IMR-90 (cell line): ENCODE measurements around the gene ZFP36. TPM values are rescaled to one million over a fixed set of nuclear protein-coding genes. Genes with fewer than 3 reads are reported as not detected.
A peak's percentile ranks its signal among the peaks of the same experiment; 100 is the strongest.

Source experiments
- ATAC-seq: fragments of 200-7000 bp; cut with Tn5 transposase; 2 replicates; pipeline ENCODE4 v1.9.1; 2020; ENCODE audit warnings: low read depth, mild to moderate bottlenecking, moderate library complexity
- BruUV-seq: library from RNA; stranded (reverse); fragments of 400-500 nt; replicated peaks from 2 replicates; lab custom pipeline; 2021; lab: Mats Ljungman, UMichigan
- CTCF ChIA-PET: fragments of 300-600 bp; formaldehyde crosslinking; extraction: SDS; loops from one replicate; lab custom pipeline; 2021; ENCODE audit warnings: antibody characterized with exemption; lab: Yijun Ruan, JAX
- POLR2A ChIA-PET: fragments of 300-600 bp; sonication (Branson Sonifier 250); formaldehyde crosslinking; loops from one replicate; lab custom pipeline; 2022; ENCODE audit warnings: antibody characterized with exemption; ENCODE audit not compliant: unreplicated experiment; lab: Charles Lee
- DNase-seq: peaks from one replicate; pipeline ENCODE4 v3.0.0; 2013
- H2AFZ ChIP-seq: replicated peaks from 2 replicates; pipeline ENCODE3; 2013; ENCODE audit warnings: low read length, mild to moderate bottlenecking; ENCODE audit not compliant: poor library complexity
- H2AK5ac ChIP-seq: 2 replicates; pipeline ENCODE4 v1.6.1; 2013; ENCODE audit warnings: low read depth, low read length, inconsistent platforms
- H2AK9ac ChIP-seq: replicated peaks from 2 replicates; pipeline ENCODE3; 2013; ENCODE audit warnings: mild to moderate bottlenecking, low read depth, low read length, moderate library complexity; ENCODE audit not compliant: poor library complexity
- H2BK120ac ChIP-seq: 2 replicates; pipeline ENCODE4 v1.6.1; 2013; ENCODE audit warnings: low read depth, low read length, inconsistent platforms
- H2BK15ac ChIP-seq: 3 replicates; pipeline ENCODE4 v1.6.1; 2013; ENCODE audit warnings: low read depth, low read length, inconsistent platforms
- H2BK20ac ChIP-seq: 2 replicates; pipeline ENCODE4 v1.6.1; 2013; ENCODE audit warnings: low read depth, mild to moderate bottlenecking, inconsistent platforms, low read length, moderate library complexity
- H2BK5ac ChIP-seq: 2 replicates; pipeline ENCODE4 v1.6.1; 2013; ENCODE audit warnings: mild to moderate bottlenecking, low read depth, low read length, inconsistent platforms; ENCODE audit not compliant: poor library complexity, severe bottlenecking
- H3K14ac ChIP-seq: replicated peaks from 2 replicates; pipeline ENCODE4 v1.6.1; 2013; ENCODE audit warnings: low read depth, low read length, inconsistent platforms
- H3K18ac ChIP-seq: 2 replicates; pipeline ENCODE4 v1.6.1; 2013; ENCODE audit warnings: low read depth, low read length, control low read depth
- H3K23ac ChIP-seq: 2 replicates; pipeline ENCODE4 v1.6.1; 2013; ENCODE audit warnings: low read depth, low read length, inconsistent platforms
- H3K27ac ChIP-seq: 2 replicates; pipeline ENCODE4 v1.5.1; 2013; ENCODE audit warnings: mild to moderate bottlenecking, control low read depth, low read length; ENCODE audit not compliant: insufficient read depth
- H3K27me3 ChIP-seq: 2 replicates; pipeline ENCODE4 v1.6.1; 2013; ENCODE audit warnings: low read length; ENCODE audit not compliant: control insufficient read depth, insufficient read depth
- H3K36me3 ChIP-seq: 2 replicates; pipeline ENCODE4 v1.6.1; 2013; ENCODE audit warnings: low read length, mixed read lengths; ENCODE audit not compliant: control insufficient read depth, insufficient read depth
- H3K4ac ChIP-seq: 2 replicates; pipeline ENCODE4 v1.6.1; 2013; ENCODE audit warnings: low read depth, low read length, inconsistent platforms
- H3K4me1 ChIP-seq: 2 replicates; pipeline ENCODE4 v1.6.1; 2013; ENCODE audit warnings: low read length, mixed read lengths; ENCODE audit not compliant: control insufficient read depth, insufficient read depth
- H3K4me2 ChIP-seq: 2 replicates; pipeline ENCODE4 v1.6.1; 2013; ENCODE audit warnings: low read depth, mild to moderate bottlenecking, control low read depth, low read length, moderate library complexity
- H3K4me3 ChIP-seq: 2 replicates; pipeline ENCODE4 v1.5.1; 2013; ENCODE audit warnings: low read depth, mild to moderate bottlenecking, control low read depth, low read length, moderate library complexity; ENCODE audit not compliant: insufficient read depth
- H3K56ac ChIP-seq: 2 replicates; pipeline ENCODE4 v1.6.1; 2013; ENCODE audit warnings: low read length, inconsistent platforms; ENCODE audit not compliant: insufficient read depth; ENCODE audit errors: extremely low read depth
- H3K79me1 ChIP-seq, 2 experiments: 2 replicates each; pipeline ENCODE4 v1.6.1; 2013; ENCODE audit warnings: low read length in 2 of 2, inconsistent platforms in 1 of 2, low read depth in 1 of 2
- H3K9ac ChIP-seq: 2 replicates; pipeline ENCODE4 v1.6.1; 2013; ENCODE audit warnings: low read depth, low read length, control low read depth
- H3K9me1 ChIP-seq: 2 replicates; pipeline ENCODE4 v1.6.1; 2013; ENCODE audit warnings: low read length, inconsistent platforms; ENCODE audit not compliant: insufficient read depth
- H3K9me3 ChIP-seq: 2 replicates; pipeline ENCODE4 v1.6.1; 2013; ENCODE audit warnings: low read length; ENCODE audit not compliant: control insufficient read depth, insufficient read depth
- H4K20me1 ChIP-seq: 2 replicates; pipeline ENCODE4 v1.6.1; 2013; ENCODE audit warnings: low read length, inconsistent platforms; ENCODE audit not compliant: insufficient read depth
- H4K5ac ChIP-seq: 2 replicates; pipeline ENCODE4 v1.6.1; 2013; ENCODE audit warnings: mild to moderate bottlenecking, low read depth, low read length, control low read depth
- H4K8ac ChIP-seq, 2 experiments: 2 replicates each; pipeline ENCODE4 v1.6.1; 2013; ENCODE audit warnings: low read depth in 2 of 2, low read length in 2 of 2, control low read depth in 1 of 2, inconsistent platforms in 1 of 2
- H4K91ac ChIP-seq: 2 replicates; pipeline ENCODE4 v1.6.1; 2013; ENCODE audit warnings: low read depth, low read length, inconsistent platforms; ENCODE audit not compliant: insufficient read depth
- CTCF ChIP-seq: conservative IDR thresholded peaks from 2 replicates; pipeline ENCODE4 v1.5.1; 2012; ENCODE audit warnings: mild to moderate bottlenecking, low read depth, low read length, improper control_type of control experiment
- POLR2A ChIP-seq: IDR thresholded peaks from 2 replicates; pipeline ENCODE4 v1.6.1; 2012; ENCODE audit warnings: mild to moderate bottlenecking, low read depth, low read length
- RAD21 ChIP-seq: IDR thresholded peaks from 2 replicates; pipeline ENCODE4 v1.6.1; 2012; ENCODE audit warnings: low read length, improper control_type of control experiment
- RCOR1 ChIP-seq: IDR thresholded peaks from 2 replicates; pipeline ENCODE4 v1.6.1; 2012; ENCODE audit warnings: mild to moderate bottlenecking, low read length, improper control_type of control experiment; ENCODE audit not compliant: insufficient replicate concordance
- WGBS, 2 experiments: methylation state at CpG; one replicate each; pipeline versions ENCODE4 v1.1.5 to v1.1.7; 2013; ENCODE audit warnings: missing lambda C conversion rate in 2 of 2; ENCODE audit not compliant: insufficient read length in 1 of 2; ENCODE audit errors: extremely low coverage in 2 of 2; 5-methylcytosine and 5-hydroxymethylcytosine counted together
- dilution Hi-C: fragments of 300-500 bp; cut with HindIII; formaldehyde crosslinking; loops from one replicate; pipeline ENCODE4 v1.14.3; 2018; ENCODE audit warnings: low sequenced_read_pairs; ENCODE audit not compliant: unreplicated experiment
- in situ Hi-C: fragments of 300-500 bp; cut with MboI; formaldehyde crosslinking; loops from 3 replicates; pipeline ENCODE4 v1.14.3; 2019; ENCODE audit warnings: low sequenced_read_pairs, inconsistent platforms, mixed read lengths
- intact Hi-C: fragments of 100-400 bp; cut with micrococcal nuclease; formaldehyde crosslinking; loops from 2 replicates; pipeline ENCODE4 v1.10.0; 2022
- polyA plus RNA-seq, 3 experiments: library from polyadenylated mRNA; depleted of rRNA; stranded (reverse); fragments of >200 nt; gene quantifications; 2 replicates each; pipeline ENCODE4 v1.2.3, GENCODE V29; 2012; ENCODE audit warnings: low replicate concordance in 1 of 3
- total RNA-seq: library from RNA; depleted of rRNA; stranded (reverse); fragments of >200 nt; gene quantifications from 2 replicates; pipeline ENCODE4 v1.2.3, GENCODE V29; 2012

ZFP36 gene
- total and polyA plus RNA-seq, 2 of the 4 experiments (the other 2 are of a cell fraction), result 1.4 to 45.0 TPM

- H2BK20ac ChIP-seq, result no peak overlapping the region
- H4K5ac ChIP-seq, result no peak overlapping the region
- no peak overlapping the region for H2BK5ac ChIP-seq
- ChIA-PET POLR2A (interaction anchor here (0.9 kb wide), 1 partner anchor 10 kb away, joined by 11 read pairs; the partner anchor contains the start of gene RPS16), CTCF (no interaction called here)
- ATAC-seq, result no peak
- H3K36me3 ChIP-seq, result peaks cover 46% of the 10 kb centered on the region
- H2AFZ ChIP-seq, result no peak overlapping the region
- H3K4ac ChIP-seq, result no peak overlapping the region
- no peaks in the 10 kb centered on the region for H3K27me3 ChIP-seq
- dilution Hi-C loops (no loop called here), intact Hi-C loops (no loop called here), in situ Hi-C loops (loop anchor here (25.0 kb wide), 1 partner anchor 412 kb away; the partner anchor contains the start of genes DYRK1B and FBL)
- no peak overlapping the region for H4K91ac ChIP-seq
- H3K4me3 ChIP-seq, result no peak overlapping the region
- H2AK5ac ChIP-seq, result no peak overlapping the region
- H3K23ac ChIP-seq, result no peak overlapping the region
- H3K4me2 ChIP-seq, result no peak overlapping the region
- no peak overlapping the region for H3K18ac ChIP-seq
- no peaks in the 10 kb centered on the region for H3K9me3 ChIP-seq
- no peak overlapping the region for H3K14ac ChIP-seq
- H3K9me1 ChIP-seq, result peaks cover 8% of the 10 kb centered on the region
- H3K9ac ChIP-seq, result no peak overlapping the region
- H3K56ac ChIP-seq, result no peak overlapping the region
- TF ChIP-seq RAD21 (no peak), CTCF (no peak), POLR2A (peak; percentile 24; the same call in 1 of the 2 replicates), RCOR1 (no peak)
- WGBS, 2 experiments, result 89 to 100% methylated on average over 4 to 7 of the region's 7 CpGs
- H2BK120ac ChIP-seq, result no peak overlapping the region
- H4K20me1 ChIP-seq, result peaks cover 11% of the 10 kb centered on the region
- no TSS peak for BruUV-seq
- no peak overlapping the region for H4K8ac ChIP-seq
- H3K79me1 ChIP-seq, result peaks cover 4 to 52% of the 10 kb centered on the region in 2 experiments; a peak in 3 of 4 replicates
- no peak overlapping the region for H3K27ac ChIP-seq
- peaks cover 14% of the 10 kb centered on the region for H3K4me1 ChIP-seq
- no peak overlapping the region for H2BK15ac ChIP-seq
- no peak for DNase-seq
- H2AK9ac ChIP-seq, result no peak overlapping the region
Observed at GRCh38 chr19:39425744-39426143, 19.1 kb downstream of the ZFP36 start.
